Renal pelvis (tissue), 4 donors: ENCODE data around the gene ITLN2. TPM values are rescaled to one million over a fixed set of nuclear protein-coding genes. Genes with fewer than 3 reads are reported as not detected.
"Not testable (repeated sequence)": the region's sequence is repeated elsewhere in the genome, so short reads cannot be mapped to it uniquely, and the experiment has no call there.

Source experiments
- DNase-seq: peaks from one replicate; pipeline ENCODE4 v3.0.0-alpha.2; 2013
- polyA plus RNA-seq, 3 donors: library from polyadenylated mRNA; unstranded; fragments of 120-200 nt; gene quantifications; one replicate each; pipeline ENCODE4 v1.2.1, GENCODE V29; 2013; ENCODE audit not compliant: insufficient read length in 3 of 3

Gene ITLN2
- polyA plus RNA-seq, 3 donors, result 0.10 TPM; not detected in 2

- no peak for DNase-seq
Observed at GRCh38 chr1:160953030-160953429, 1.6 kb downstream of the ITLN2 start.

- DNase-seq, result no peak
Observed at GRCh38 chr1:160952129-160952510, 2.5 kb downstream of the ITLN2 start.

GRCh38 chr1:160951443-160952128 is 3.0 kb downstream of the ITLN2 start:
- DNase-seq, result peak; percentile 26

GRCh38 chr1:160950657-160951056 is 4.0 kb downstream of the ITLN2 start:
- DNase-seq, result no peak

GRCh38 chr1:160949881-160950280 is 4.7 kb downstream of the ITLN2 start:
- DNase-seq, result no peak

- DNase-seq, result not testable (repeated sequence)
Observed at GRCh38 chr1:160949216-160949880, 5.3 kb downstream of the ITLN2 start.

GRCh38 chr1:160947174-160947759 is 7.3 kb downstream of the ITLN2 start:
- DNase-seq, result not testable (repeated sequence)

- DNase-seq, result not testable (repeated sequence)
Observed at GRCh38 chr1:160945881-160946280, 8.7 kb downstream of the ITLN2 start.

GRCh38 chr1:160945079-160945478 is 9.5 kb downstream of the ITLN2 start:
- no peak for DNase-seq

- DNase-seq, result no peak
Observed at GRCh38 chr1:160942926-160943325, 11.7 kb downstream of the ITLN2 start.

- not testable (repeated sequence) for DNase-seq
Observed at GRCh38 chr1:160936666-160937065, 17.9 kb downstream of the ITLN2 start.

GRCh38 chr1:160935527-160936258 is 18.9 kb downstream of the ITLN2 start:
- DNase-seq, result no peak

GRCh38 chr1:160933305-160933704 is 21.3 kb downstream of the ITLN2 start:
- DNase-seq, result not testable (repeated sequence)

GRCh38 chr1:160925652-160926244 is 28.9 kb downstream of the ITLN2 start:
- no peak for DNase-seq

GRCh38 chr1:160924791-160925651 is 29.6 kb downstream of the ITLN2 start:
- DNase-seq, result no peak

- no peak for DNase-seq
Observed at GRCh38 chr1:160916666-160917065, 37.9 kb downstream of the ITLN2 start.

GRCh38 chr1:160913229-160913628 is 41.4 kb downstream of the ITLN2 start:
- DNase-seq, result not testable (repeated sequence)

- no peak for DNase-seq
Observed at GRCh38 chr1:160911925-160912324, 42.7 kb downstream of the ITLN2 start.

- peak; percentile 8 for DNase-seq
Observed at GRCh38 chr1:160911441-160911840, 43.2 kb downstream of the ITLN2 start.

GRCh38 chr1:160910170-160910750 is 44.3 kb downstream of the ITLN2 start:
- DNase-seq, result no peak

GRCh38 chr1:160907976-160908375 is 46.6 kb downstream of the ITLN2 start:
- DNase-seq, result no peak
